GM23338 (cell line): ENCODE data around the gene FILIP1L. TPM values are rescaled to one million over a fixed set of nuclear protein-coding genes. Genes with fewer than 3 reads are reported as not detected.
A peak's percentile ranks its signal among the peaks of the same experiment; 100 is the strongest.

Source experiments
- ATAC-seq: fragments of 200-7000 bp; cut with Tn5 transposase; 3 replicates; pipeline ENCODE4 v1.9.1; 2020
- DNase-seq: peaks from one replicate; pipeline ENCODE4 v3.0.0-alpha.2; 2015; ENCODE audit warnings: low spot score
- H2AFZ ChIP-seq: fragments of 200-600 bp; sonication (generic); 2 replicates; pipeline ENCODE4 v1.8.0; 2016; ENCODE audit warnings: antibody characterized with exemption, mild to moderate bottlenecking, moderate library complexity
- H3F3A ChIP-seq: fragments of 200-600 bp; sonication (generic); replicated peaks from 2 replicates; pipeline ENCODE4 v1.8.0; 2017; ENCODE audit warnings: antibody characterized with exemption, mixed run types, low read depth
- H3K27ac ChIP-seq: fragments of 200-600 bp; sonication (generic); 2 replicates; pipeline ENCODE4 v1.6.1; 2016; ENCODE audit warnings: low read depth
- H3K27me3 ChIP-seq: fragments of 200-600 bp; sonication (generic); 2 replicates; pipeline ENCODE4 v1.8.0; 2016; ENCODE audit warnings: mild to moderate bottlenecking, mixed run types, moderate library complexity; ENCODE audit not compliant: insufficient read depth
- H3K36me3 ChIP-seq: fragments of 200-600 bp; sonication (generic); 2 replicates; pipeline ENCODE4 v1.8.0; 2016; ENCODE audit warnings: mild to moderate bottlenecking; ENCODE audit not compliant: insufficient read depth
- H3K4me1 ChIP-seq: fragments of 200-600 bp; sonication (generic); 2 replicates; pipeline ENCODE4 v1.8.0; 2016; ENCODE audit warnings: mild to moderate bottlenecking, moderate library complexity; ENCODE audit not compliant: insufficient read depth
- H3K4me2 ChIP-seq: fragments of 200-600 bp; sonication (generic); 2 replicates; pipeline ENCODE4 v1.7.1; 2017; ENCODE audit warnings: mixed run types
- H3K4me3 ChIP-seq: fragments of 200-600 bp; sonication (generic); 2 replicates; pipeline ENCODE4 v1.6.1; 2016; ENCODE audit warnings: mixed run types
- H3K79me2 ChIP-seq: fragments of 200-600 bp; sonication (generic); replicated peaks from 2 replicates; pipeline ENCODE4 v1.8.0; 2017; ENCODE audit warnings: mild to moderate bottlenecking; ENCODE audit not compliant: insufficient read depth
- H3K9me2 ChIP-seq: fragments of 200-600 bp; sonication (generic); 2 replicates; pipeline ENCODE4 v1.8.0; 2017; ENCODE audit not compliant: insufficient read depth
- H4K20me1 ChIP-seq: fragments of 200-600 bp; sonication (generic); replicated peaks from 2 replicates; pipeline ENCODE4 v1.8.0; 2017; ENCODE audit warnings: mild to moderate bottlenecking; ENCODE audit not compliant: insufficient read depth
- H3K27ac Mint-ChIP-seq: 2 replicates; pipeline ENCODE4 v1.8.0; 2020; ENCODE audit warnings: inconsistent platforms, mild to moderate bottlenecking, moderate library complexity, mixed read lengths
- H3K27me3 Mint-ChIP-seq: 3 replicates; pipeline ENCODE4 v1.8.0; 2022; ENCODE audit warnings: low read depth, mild to moderate bottlenecking, moderate library complexity, mixed read lengths, inconsistent platforms; ENCODE audit not compliant: insufficient read depth, poor library complexity
- H3K36me3 Mint-ChIP-seq: 3 replicates; pipeline ENCODE4 v1.8.0; 2021; ENCODE audit warnings: low read depth, mild to moderate bottlenecking, inconsistent platforms, moderate library complexity, mixed read lengths
- H3K4me1 Mint-ChIP-seq: 3 replicates; pipeline ENCODE4 v1.8.0; 2020; ENCODE audit warnings: mild to moderate bottlenecking, inconsistent platforms, mixed read lengths
- H3K4me3 Mint-ChIP-seq: 3 replicates; pipeline ENCODE4 v1.8.0; 2021; ENCODE audit warnings: moderate library complexity, mild to moderate bottlenecking, inconsistent platforms, mixed read lengths
- H3K9me3 Mint-ChIP-seq: 3 replicates; pipeline ENCODE4 v1.8.0; 2020; ENCODE audit warnings: moderate library complexity, mild to moderate bottlenecking, inconsistent platforms, mixed read lengths
- CREB1 ChIP-seq: fragments of 250-450 bp; sonication (Bioruptor Pico); IDR thresholded peaks from 2 replicates; pipeline ENCODE4 v1.5.0; 2020; ENCODE audit warnings: low read depth, mild to moderate bottlenecking, moderate library complexity
- ETS1 ChIP-seq: IDR thresholded peaks from 2 replicates; pipeline ENCODE4 v1.6.1; 2016; ENCODE audit warnings: antibody characterized with exemption
- EZH2 ChIP-seq: fragments of 200-600 bp; sonication (generic); IDR thresholded peaks from one replicate; pipeline ENCODE4 v1.8.0; 2017; ENCODE audit warnings: antibody characterized with exemption, mild to moderate bottlenecking, low read depth; ENCODE audit not compliant: unreplicated experiment
- EZH2phosphoT487 ChIP-seq: fragments of 200-600 bp; sonication (generic); IDR thresholded peaks from one replicate; pipeline ENCODE4 v1.8.1; 2018; ENCODE audit warnings: antibody characterized with exemption; ENCODE audit not compliant: unreplicated experiment
- JUNB ChIP-seq: IDR thresholded peaks from one replicate; pipeline ENCODE4 v1.6.1; 2016; ENCODE audit warnings: antibody characterized with exemption; ENCODE audit not compliant: unreplicated experiment
- NANOG ChIP-seq: IDR thresholded peaks from 2 replicates; pipeline ENCODE4 v1.6.1; 2016; ENCODE audit warnings: antibody characterized with exemption, borderline replicate concordance
- POLR2AphosphoS5 ChIP-seq: IDR thresholded peaks from 2 replicates; pipeline ENCODE4 v1.6.1; 2016; ENCODE audit warnings: antibody characterized with exemption, low read depth
- STAT1 ChIP-seq: IDR thresholded peaks from one replicate; pipeline ENCODE4 v1.6.1; 2016; ENCODE audit warnings: antibody characterized with exemption; ENCODE audit not compliant: unreplicated experiment
- ZNF114 ChIP-seq: fragments of 250-450 bp; sonication (Bioruptor Pico); IDR thresholded peaks from 2 replicates; pipeline ENCODE4 v1.5.0; 2020; ENCODE audit warnings: mild to moderate bottlenecking, moderate library complexity
- ZNF331 ChIP-seq: fragments of 250-450 bp; sonication (Bioruptor Pico); IDR thresholded peaks from 2 replicates; pipeline ENCODE4 v1.5.0; 2020; ENCODE audit warnings: low read depth, mild to moderate bottlenecking, moderate library complexity
- polyA plus RNA-seq: library from polyadenylated mRNA; unstranded; fragments of >200 nt; fragmentation: Nextera tagmentation; extraction: Ambion mirVana; gene quantifications from 2 replicates; pipeline ENCODE4 v1.2.1, GENCODE V29; 2016
- total RNA-seq: library from RNA; depleted of rRNA; stranded (reverse); fragments of >200 nt; shearing (Covaris generic); gene quantifications from 2 replicates; pipeline ENCODE4 v1.2.3, GENCODE V29; 2014
- TF ChIP-seq, protein P1 (sequence below), 2 experiments: fragments of 200-600 bp in 1 of 2; sonication (generic) in 1 of 2; conservative IDR thresholded peaks; 2 replicates each; pipeline versions ENCODE4 v1.5.1 to v1.6.1; 2016 to 2017; ENCODE audit warnings: antibody characterized with exemption in 2 of 2, low read depth in 2 of 2, mild to moderate bottlenecking in 2 of 2, moderate library complexity in 1 of 2
- TF ChIP-seq, protein P2 (sequence below): IDR thresholded peaks from one replicate; pipeline ENCODE4 v1.6.1; 2018; ENCODE audit warnings: antibody characterized with exemption; ENCODE audit not compliant: unreplicated experiment

The FILIP1L gene
- total and polyA plus RNA-seq, 2 experiments from 2014 or later, result 1.6 TPM; not detected in 1

DNA sequence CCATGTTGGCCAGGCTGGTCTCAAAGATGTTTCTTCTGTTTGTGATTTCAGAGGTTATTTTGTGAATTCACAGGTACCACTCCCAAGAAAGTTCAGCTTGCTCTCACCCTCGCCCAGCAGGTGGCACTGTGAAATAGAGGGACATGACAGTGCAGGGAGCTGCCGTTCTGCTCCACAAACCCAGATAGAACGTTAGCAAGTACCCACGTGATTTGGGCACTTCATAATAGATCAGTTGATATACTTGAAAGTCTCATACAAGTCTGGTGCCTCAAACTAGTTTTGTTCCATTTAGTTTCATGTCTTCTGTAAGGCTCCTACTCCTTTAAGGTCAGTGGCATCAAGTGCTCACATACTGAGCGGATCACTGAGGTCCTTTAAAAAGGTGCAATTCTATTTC, 45.5 kb downstream of the FILIP1L start:
- Mint-ChIP-seq H3K27me3 (no peaks in the 10 kb centered on the region), H3K4me1 (peaks cover 25% of the 10 kb centered on the region), H3K9me3 (no peaks in the 10 kb centered on the region), H3K36me3 (no peaks in the 10 kb centered on the region), H3K27ac (no peak overlapping the region), H3K4me3 (no peak overlapping the region)
- no peak overlapping the region for H3K4me3 ChIP-seq
- no peaks in the 10 kb centered on the region; the same call in 1 of the 2 replicates for H3F3A ChIP-seq
- no peaks in the 10 kb centered on the region for H3K27me3 ChIP-seq
- peak; percentile 94 for ATAC-seq
- peak; percentile 90 for DNase-seq
- H4K20me1 ChIP-seq, result no peaks in the 10 kb centered on the region
- H3K9me2 ChIP-seq, result no peaks in the 10 kb centered on the region; the same call in 1 of the 2 replicates
- no peak overlapping the region for H3K4me2 ChIP-seq
- no peaks in the 10 kb centered on the region for H3K36me3 ChIP-seq
- no peaks in the 10 kb centered on the region for H3K79me2 ChIP-seq
- H3K4me1 ChIP-seq, result peaks cover 20% of the 10 kb centered on the region
- H2AFZ ChIP-seq, result no peak overlapping the region
- TF ChIP-seq CREB1 (no peak), STAT1 (no peak)
- TF ChIP-seq, protein P1, sequence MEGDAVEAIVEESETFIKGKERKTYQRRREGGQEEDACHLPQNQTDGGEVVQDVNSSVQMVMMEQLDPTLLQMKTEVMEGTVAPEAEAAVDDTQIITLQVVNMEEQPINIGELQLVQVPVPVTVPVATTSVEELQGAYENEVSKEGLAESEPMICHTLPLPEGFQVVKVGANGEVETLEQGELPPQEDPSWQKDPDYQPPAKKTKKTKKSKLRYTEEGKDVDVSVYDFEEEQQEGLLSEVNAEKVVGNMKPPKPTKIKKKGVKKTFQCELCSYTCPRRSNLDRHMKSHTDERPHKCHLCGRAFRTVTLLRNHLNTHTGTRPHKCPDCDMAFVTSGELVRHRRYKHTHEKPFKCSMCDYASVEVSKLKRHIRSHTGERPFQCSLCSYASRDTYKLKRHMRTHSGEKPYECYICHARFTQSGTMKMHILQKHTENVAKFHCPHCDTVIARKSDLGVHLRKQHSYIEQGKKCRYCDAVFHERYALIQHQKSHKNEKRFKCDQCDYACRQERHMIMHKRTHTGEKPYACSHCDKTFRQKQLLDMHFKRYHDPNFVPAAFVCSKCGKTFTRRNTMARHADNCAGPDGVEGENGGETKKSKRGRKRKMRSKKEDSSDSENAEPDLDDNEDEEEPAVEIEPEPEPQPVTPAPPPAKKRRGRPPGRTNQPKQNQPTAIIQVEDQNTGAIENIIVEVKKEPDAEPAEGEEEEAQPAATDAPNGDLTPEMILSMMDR (conservative IDR thresholded peaks at IDR 0.05; ENCODE audit: low read depth in 2 of 2), result peak; percentile 91 to 98
- H3K27ac ChIP-seq, result no peak overlapping the region

- no peak overlapping the region for H2AFZ ChIP-seq
- no peaks in the 10 kb centered on the region for H3K79me2 ChIP-seq
- peaks cover 8% of the 10 kb centered on the region for H3K4me1 ChIP-seq
- no peaks in the 10 kb centered on the region; the same call in 1 of the 2 replicates for H3K9me2 ChIP-seq
- H3K27me3 ChIP-seq, result no peaks in the 10 kb centered on the region
- H4K20me1 ChIP-seq, result no peaks in the 10 kb centered on the region
- Mint-ChIP-seq H3K4me3 (no peak overlapping the region), H3K27me3 (no peaks in the 10 kb centered on the region), H3K36me3 (no peaks in the 10 kb centered on the region), H3K9me3 (no peaks in the 10 kb centered on the region), H3K27ac (no peak overlapping the region), H3K4me1 (peaks cover 12% of the 10 kb centered on the region)
- no peak for DNase-seq
- H3K4me2 ChIP-seq, result no peak overlapping the region
- no peaks in the 10 kb centered on the region for H3F3A ChIP-seq
- ATAC-seq, result no peak
- H3K27ac ChIP-seq, result no peak overlapping the region
- no peak overlapping the region for H3K4me3 ChIP-seq
- H3K36me3 ChIP-seq, result no peaks in the 10 kb centered on the region
- TF ChIP-seq ETS1 (no peak), EZH2phosphoT487 (no peak), JUNB (no peak), EZH2 (no peak), ZNF114 (CRISPR knock-in tag) (no peak), NANOG (no peak), POLR2AphosphoS5 (no peak), ZNF331 (CRISPR knock-in tag) (no peak), STAT1 (no peak), CREB1 (no peak)
- TF ChIP-seq, protein P2, sequence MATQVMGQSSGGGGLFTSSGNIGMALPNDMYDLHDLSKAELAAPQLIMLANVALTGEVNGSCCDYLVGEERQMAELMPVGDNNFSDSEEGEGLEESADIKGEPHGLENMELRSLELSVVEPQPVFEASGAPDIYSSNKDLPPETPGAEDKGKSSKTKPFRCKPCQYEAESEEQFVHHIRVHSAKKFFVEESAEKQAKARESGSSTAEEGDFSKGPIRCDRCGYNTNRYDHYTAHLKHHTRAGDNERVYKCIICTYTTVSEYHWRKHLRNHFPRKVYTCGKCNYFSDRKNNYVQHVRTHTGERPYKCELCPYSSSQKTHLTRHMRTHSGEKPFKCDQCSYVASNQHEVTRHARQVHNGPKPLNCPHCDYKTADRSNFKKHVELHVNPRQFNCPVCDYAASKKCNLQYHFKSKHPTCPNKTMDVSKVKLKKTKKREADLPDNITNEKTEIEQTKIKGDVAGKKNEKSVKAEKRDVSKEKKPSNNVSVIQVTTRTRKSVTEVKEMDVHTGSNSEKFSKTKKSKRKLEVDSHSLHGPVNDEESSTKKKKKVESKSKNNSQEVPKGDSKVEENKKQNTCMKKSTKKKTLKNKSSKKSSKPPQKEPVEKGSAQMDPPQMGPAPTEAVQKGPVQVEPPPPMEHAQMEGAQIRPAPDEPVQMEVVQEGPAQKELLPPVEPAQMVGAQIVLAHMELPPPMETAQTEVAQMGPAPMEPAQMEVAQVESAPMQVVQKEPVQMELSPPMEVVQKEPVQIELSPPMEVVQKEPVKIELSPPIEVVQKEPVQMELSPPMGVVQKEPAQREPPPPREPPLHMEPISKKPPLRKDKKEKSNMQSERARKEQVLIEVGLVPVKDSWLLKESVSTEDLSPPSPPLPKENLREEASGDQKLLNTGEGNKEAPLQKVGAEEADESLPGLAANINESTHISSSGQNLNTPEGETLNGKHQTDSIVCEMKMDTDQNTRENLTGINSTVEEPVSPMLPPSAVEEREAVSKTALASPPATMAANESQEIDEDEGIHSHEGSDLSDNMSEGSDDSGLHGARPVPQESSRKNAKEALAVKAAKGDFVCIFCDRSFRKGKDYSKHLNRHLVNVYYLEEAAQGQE, result no peak
Observed at GRCh38 chr3:100067589-100067988, 46.7 kb downstream of the FILIP1L start.
